SW 1271 (cell line): ENCODE results near the gene TBC1D3H.
"Not testable (repeated sequence)": the region's sequence is repeated elsewhere in the genome, so short reads cannot be mapped to it uniquely, and the experiment has no call there.

Source experiments
- DNase-seq, 2 experiments: peaks; one replicate each; lab custom pipeline; 2025; lab: John Stamatoyannopoulos, UW

TBC1D3H gene

GRCh38 chr17:36388385-36389245, at the start of gene TBC1D3H:
TSS of gene TBC1D3H (minus strand) at chr17:36388435. CDS start at chr17:36386895, 1,540 bp downstream.
- not testable (repeated sequence) for DNase-seq

- DNase-seq = not testable (repeated sequence)
Measured at GRCh38 chr17:36428891-36429290, 40.7 kb upstream of the TBC1D3H start.

GRCh38 chr17:36415180-36415941, 27.1 kb upstream of the TBC1D3H start:
- DNase-seq = not testable (repeated sequence)

- not testable (repeated sequence) for DNase-seq
Measured at GRCh38 chr17:36390943-36391645, 2.9 kb upstream of the TBC1D3H start.

- DNase-seq = not testable (repeated sequence)
Measured at GRCh38 chr17:36375938-36376337, 12.3 kb downstream of the TBC1D3H start.

- DNase-seq = not testable (repeated sequence)
Measured at GRCh38 chr17:36362496-36362895, 25.7 kb downstream of the TBC1D3H start.
